ENCODE data around the gene CROCC.

Gene CROCC

DNA sequence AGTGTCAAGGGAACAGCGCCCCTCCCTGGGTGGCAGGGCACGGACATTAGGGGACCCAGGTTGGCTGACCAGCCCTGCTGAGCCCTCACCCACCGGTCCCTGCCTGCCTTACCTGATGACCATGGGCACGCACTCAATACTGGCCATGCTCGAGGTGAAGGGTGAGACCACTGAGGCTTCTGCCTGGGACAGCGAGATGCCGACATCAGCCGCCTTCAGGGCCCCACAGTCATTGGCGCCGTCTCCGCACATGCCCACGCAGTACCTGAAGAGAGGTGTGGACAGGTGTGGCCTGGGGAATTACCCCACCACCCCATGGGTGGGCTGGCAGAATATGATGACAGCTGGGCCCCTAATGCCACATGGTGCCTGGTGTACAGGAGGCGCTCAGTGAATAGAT lies 66.5 kb downstream of the CROCC start:
- no peak for DNase-seq

DNA sequence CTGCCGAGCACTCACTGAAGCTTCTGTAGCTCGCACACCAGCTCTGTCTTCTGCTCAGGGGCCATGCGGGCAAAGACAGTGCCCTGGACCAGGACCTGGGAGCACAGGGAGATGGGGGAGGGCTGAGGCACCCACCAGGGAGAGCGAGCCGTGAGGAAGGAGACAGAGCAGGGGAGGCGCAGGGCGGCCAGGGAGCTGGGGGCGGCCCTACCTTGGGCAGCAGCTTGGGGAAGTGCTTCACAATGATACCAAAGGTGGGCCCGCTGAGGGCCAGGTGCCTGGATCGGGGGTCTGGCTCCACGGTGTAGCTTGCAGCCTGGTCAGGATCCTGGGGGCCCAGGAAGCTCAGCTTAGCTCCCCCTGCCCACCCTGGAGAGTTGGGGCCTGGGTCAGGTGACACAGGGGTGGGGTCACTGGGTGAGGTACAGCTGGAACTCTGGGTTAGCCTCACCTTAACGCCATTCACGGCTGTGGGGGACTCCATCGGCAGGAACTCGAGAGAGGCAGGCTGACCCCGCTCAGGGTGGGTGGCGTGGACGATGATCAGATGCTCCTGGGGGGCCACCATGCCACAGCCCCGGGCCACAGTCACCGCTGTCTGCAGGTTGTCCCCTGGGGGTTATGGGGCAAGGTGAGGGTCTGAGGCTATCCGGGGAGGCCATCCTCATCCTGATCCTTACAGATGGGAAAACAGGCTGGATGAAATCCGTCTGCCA lies 68.1 kb downstream of the CROCC start:
- no peak for DNase-seq

DNA sequence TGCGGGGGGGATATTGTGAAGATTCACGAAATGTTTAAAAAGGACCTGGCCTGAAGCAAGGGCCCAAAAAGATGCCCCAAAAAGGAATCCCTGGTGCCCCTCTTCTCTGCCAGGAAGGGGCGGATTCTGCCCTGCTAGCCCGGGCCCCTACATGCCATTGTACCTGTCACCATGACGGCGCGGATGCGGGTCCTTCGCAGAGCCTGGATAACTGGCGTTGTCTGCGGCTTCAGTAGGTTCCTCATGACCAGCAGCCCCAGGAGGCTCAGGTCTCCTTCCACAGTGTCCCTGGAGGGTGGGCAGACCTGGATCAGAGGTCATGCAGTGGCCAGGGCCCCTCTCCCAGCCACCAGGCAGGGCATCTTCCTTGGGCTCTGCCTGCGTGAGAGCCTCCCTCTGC lies 69.8 kb downstream of the CROCC start:
- no peak for DNase-seq

DNA sequence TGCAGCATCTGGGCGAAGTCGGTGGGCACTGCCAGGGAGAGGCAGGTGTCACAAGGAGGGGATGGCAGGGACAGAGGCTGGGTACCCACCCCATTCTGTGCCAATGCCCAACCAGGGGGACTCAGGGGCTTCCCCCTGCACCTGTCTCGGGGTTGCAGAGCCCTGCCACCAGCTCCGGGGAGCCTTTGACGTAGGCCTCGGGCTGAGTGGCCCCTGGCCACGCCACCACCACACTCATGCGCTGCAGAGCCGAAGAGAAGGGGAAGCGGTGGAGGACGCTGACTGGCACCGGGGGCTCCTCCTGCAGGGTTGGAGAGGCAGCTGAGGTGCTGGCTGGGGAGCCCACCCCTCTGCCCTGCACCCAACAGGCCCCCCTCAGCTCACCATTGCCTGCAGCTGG lies 70.4 kb downstream of the CROCC start:
- no peak for DNase-seq

DNA sequence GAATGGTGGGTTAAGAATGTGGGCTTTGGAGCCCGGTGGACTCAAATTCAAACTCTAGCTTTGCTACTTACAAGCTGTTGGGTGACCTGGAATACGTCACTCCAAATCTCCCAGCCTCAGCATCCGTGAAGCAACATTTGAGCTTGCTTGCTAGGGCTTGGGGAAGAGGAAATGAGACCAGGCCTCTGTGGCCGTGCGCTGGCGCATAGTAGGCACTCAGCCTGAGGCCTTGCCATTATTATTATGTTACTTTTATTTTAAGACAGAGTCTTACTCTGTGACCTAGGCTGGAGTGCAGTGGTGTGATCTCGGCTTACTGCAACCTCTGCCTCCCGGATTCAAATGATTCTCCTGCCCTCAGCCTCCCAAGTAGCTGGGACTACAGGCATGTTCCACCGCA lies 70.9 kb downstream of the CROCC start:
- no peak for DNase-seq

DNA sequence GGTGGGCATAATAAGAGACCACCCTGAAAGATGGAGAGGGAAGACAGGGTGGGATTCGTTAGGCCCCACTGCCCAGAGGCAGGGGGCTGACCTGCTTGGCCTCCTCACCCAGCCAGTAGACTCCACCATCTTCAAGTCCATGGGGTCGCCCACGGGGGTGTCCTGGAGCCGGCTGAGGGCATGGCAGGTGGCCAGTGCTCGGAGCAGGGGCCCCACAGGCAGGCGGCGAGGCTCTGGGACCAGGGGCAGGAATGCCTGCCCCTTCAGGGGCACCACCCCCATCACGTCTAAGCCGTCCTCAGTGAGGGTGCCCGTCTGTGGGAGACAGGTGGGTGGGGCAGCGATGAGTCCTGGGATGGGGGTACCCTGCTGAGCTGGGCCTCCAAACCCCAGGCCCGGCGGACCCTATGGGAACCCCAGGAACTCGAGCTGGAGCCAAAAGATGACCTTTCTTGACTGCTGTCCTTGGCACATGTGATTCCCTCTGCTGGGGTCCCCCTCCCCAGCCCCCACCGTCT lies 71.8 kb downstream of the CROCC start:
- DNase-seq, result no peak

DNA sequence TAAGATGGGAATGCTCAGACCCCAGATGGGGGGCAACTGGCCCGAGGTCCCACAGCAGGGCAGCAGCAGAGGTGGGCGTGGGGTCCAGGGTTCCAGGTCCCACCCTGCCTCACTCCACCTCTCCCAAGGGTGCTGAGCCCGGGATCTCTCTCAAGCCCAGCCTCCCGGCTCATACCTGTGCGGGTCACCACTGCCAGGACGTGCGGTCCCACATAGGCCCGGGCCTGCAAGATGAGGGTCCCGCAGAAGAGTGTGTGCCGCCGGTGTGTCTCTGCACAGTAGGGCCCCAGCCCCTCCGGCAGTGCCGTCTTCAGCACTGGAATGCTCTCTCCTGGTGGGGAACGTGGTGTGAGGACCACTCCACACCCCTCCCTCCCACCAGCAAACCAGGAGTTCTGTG lies 75.1 kb downstream of the CROCC start:
- DNase-seq, result no peak

DNA sequence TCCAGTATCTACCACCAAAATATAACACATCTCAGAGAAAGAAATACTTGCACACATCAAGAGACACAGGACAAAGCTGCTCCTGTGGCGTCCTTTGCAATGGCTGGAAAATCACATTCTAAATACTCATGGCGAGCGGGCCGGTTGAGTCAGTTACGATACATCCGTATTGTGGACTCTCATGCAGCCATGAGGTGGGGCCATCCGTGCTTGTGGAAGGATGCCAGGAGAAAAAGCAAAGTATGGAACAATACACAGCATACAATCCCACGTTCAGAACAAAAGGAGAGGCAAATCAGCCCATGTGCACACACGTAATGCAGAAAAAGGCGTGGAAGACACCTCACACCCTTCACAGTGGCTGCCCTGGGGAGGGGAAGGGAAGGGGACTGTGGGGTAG lies 76.9 kb downstream of the CROCC start:
- no peak for DNase-seq

DNA sequence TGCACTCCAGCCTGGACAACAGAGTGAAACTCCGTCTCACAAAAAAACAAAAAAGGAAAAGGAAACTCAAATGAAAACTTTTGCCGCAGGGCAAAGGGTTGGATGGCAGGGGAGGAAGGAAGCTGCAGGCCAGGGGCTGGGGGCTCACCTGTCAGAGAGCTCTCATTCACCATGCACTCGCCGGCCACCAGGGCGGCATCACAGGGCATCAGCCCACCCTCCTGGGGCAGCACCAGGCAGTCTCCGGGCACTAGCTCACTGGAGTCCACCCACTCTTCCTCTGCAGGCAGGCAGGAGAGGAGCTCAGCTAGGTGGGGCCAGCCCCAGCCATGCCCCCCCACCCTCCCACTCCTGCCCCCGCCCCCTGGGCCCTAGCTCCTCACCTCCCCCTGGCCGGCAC lies 78.1 kb downstream of the CROCC start:
- DNase-seq, result no peak

DNA sequence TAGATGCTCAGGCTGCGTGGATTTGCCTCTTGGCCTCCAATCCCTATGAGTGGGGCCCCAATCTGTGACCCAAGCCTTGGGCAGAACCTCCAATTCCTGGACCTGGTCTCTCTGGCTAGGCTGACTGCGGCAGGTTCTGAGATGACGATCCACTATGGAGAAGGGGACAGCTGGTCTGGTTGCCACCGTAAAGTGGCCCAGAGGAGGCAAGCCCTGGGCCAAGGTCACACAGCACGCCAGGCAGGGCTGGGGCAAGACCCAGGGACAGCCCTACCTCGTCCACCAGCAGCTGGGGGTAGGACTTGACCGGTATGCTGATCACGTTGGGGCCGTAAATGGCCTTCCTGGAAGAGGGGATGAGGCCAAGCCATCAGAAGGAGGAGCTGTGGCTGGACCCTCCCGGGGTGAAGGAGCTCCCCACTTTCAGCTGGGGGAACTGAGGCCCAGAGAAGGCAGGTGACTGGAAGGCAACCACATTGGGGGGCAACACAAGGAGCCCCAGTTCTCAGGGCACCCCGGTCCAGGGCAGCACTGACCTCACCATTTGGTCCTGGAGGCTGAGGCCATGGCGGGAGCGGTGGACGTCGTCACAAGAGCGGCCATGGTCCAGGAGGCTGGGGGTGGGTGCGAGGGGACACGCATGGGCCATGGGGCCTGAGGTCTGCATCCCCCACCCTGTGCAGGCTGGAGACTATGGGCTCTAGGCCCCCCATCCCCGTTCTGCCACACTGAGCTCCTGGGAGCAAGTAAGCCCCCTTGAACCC lies 80.2 kb downstream of the CROCC start:
- DNase-seq, result no peak

DNA sequence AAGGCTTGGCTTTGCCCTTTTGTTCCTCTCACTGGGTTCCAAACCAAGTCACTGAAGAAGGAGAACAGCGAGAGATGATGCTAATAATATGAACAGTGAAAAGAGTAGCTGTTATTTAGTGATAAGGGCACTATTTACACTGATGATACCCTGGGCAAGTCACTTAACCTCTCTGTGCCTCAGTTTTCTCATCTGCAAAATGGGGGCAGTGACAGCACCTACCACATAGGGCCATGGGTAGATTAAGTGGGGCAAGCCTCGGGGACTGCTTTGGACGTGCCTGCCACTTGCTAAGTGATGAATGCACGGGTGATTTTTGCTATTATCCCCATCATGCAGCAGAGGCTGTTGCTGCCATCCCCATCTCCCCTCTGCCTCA lies 80.8 kb downstream of the CROCC start:
- DNase-seq, result no peak

DNA sequence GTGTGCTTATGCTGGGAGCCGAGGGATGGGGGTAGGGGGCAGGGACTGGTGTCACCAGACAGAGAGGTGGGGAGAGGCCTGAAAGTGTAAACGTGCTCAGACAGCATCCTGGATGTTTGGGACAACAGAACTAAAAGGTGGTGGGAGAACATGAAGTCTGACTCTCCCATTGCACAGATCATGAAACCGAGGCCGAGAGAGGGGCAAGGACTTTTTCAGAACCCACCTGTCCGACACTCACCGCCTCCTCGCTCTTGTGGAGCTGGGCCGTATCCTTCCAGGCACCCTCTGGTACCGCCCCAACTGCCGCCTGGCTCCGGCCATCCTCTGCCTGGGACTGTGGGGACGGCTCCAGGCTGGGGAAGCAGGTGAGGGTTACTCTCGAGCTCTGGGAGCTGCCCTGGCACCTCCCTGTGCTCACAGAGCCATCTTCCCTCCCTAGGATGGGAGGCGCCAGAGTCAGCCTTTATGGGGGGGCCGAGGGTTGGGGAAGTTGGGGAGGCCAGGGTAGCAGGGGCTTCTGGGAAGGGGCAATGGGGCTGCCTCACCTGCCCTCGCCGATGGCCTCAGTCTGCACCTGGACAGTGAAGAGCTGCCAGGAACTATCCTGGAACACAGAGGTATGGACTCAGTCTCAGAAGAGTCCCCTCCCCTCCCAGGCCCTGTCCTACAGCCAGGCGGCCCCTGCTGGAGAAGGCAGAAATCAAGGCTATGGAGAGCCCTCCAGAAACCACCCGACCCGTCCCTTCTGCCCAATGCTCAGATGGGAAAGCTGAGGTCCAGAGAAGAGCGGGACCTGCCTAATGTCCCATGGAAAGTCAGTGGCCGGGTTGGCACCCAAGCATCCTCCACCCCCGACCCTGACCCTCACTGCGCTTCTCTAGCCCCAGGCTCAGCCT lies 83.0 kb downstream of the CROCC start:
- DNase-seq, result no peak

DNA sequence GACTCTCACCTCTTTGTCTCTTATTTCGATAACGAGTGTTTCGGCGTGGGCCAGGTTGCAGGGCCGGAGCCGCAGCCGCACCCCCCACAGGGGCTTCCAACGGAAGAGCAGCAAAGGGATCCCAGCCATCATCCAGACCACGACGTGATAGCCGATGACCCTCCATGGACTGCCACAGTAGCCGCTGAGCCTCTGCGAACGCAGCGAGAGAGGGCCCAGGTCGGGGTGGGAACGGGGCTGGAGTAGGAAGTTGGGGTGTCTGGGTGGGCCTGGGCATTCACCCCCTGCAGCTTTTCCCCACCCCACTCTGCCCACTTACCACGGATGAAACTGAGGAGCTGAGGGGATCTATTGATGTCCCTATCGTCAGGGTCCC lies 83.6 kb downstream of the CROCC start:
- DNase-seq, result no peak

DNA sequence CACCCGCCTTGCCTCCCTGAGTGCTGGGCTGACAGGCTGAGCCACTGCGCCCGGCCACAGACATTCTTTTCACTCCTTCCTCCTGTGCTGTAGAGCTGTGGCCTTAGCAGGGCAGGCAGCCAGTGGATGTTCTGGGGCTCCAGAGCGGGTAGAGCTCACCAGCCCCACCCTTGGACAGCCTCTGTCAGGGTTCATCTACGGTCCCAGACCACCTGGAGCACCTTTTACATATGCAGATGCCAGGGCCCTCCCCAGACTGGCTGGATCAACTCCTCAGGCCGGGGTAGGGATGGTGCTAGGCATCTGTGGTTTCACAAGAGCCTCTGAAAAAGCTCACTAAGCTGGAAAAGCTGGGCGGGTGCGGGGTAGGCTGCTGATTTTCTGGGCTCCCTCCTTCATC lies 85.4 kb downstream of the CROCC start:
- DNase-seq, result no peak

DNA sequence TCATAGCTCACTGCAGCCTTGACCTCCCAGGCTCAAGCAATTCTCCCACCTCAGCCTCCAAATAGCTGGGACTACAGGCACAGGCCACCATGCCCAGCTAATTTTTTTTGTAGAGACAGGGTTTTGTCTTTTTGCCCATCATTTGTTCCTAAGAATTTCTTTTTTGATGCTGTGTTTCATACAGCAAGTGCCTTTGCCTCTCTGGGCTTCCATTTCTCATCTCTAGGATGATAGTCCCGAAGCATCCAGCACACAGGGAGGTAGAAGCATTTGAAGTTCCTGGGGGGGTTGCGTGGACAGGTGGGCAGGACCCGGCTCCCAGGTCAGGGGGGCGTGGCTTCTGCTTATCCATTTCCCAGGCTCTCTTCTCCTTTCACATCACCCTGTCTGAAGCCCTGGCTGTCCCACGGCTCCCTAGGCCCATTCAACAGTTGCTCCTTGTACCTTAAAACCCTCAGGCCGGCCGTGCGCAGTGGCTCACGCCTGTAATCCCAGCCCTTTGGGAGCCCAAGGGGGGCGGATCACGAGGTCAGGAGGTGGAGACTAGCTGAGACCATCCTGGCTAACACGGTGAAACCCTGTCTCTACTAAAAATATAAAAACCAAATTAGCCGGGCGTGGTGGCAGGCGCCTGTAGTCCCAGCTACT lies 86.6 kb downstream of the CROCC start:
- DNase-seq, result no peak

DNA sequence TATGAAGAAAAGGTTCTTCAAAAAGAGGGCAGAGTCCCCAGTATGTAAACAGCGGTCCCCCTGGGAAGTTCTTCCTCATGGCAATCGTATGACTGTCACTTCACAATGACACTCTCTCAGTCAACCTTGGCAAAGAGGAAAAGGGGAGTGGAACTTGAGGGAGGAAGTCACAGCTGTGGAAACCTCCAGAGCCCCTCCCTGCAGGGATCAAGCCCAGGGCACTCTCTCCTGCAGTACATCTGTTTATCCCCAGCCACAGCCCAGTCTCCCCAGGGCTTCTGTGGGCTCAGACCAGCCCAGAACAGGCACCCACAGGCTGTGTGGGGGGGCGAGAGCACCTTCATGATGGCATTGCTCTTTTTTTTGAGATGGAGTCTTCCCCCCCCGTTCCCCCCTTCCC lies 88.0 kb downstream of the CROCC start:
- peak in 1 of 2 donors; percentile 29 for DNase-seq

DNA sequence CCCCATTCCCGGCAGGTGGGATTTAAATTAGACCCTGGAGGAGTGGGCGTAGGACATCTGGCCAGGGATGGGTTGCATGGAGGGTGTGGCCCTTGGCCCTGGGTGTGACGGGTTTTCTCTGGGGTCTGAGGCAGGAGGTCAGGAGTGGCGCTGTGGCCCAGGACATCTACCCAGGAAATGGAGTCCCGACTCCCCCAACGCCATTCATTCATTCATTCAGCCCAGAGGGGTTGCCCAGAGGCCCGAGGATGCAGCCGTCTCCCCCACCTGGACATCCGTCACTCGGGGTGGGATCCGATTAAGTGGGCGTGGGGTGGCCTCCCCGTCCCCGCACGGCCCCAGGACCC lies 89.3 kb downstream of the CROCC start:
- DNase-seq, result no peak

DNA sequence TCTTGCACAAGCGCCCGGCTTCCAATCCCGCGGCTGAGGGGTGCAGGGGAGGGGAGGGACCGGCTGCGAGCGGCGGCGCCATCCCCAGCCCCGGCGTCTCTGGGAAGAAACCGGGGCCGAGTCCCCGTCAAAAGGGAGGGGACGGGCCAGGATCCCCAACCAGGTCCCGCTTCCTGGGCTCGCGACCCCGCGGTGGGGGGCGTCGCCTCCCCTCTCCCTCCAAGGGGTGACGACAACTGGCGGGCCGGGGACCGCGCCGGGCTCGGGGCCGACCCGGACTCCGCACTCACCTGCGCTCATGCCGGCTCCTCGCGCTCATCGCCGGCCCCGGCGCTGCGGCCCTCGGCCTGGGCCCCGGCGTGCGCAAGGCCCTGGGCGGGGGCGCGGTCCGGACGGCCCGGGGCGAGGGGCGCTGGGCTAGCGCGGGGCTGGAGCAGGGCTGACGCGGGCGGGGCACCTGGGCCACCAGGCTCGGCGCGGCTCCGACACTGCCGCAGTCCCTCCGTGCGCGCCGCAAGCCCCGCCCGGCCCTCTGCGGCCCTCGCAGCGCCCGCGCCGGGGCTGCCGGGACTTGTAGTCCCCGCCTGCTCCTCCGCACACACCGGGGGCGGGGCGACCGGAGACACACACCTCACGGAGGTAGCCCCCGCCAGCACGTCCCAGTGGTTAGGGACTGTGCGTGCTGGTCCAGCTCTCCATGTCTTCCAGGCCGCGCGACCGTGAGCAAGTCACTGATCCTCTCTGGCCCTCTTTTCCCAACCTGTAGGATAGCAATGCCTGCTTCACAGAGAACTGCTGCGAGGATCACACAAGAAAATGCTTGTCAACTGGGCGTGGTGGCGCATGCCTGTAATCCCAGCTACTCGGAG lies 89.9 kb downstream of the CROCC start, which contains the start of gene ATP13A2:
ATP13A2 (minus strand) TSS at position 490 of the 869 bp plus-strand sequence; CDS start at position 300, 190 bp downstream.
- peak in 1 of 2 donors; percentile 19 for DNase-seq

DNA sequence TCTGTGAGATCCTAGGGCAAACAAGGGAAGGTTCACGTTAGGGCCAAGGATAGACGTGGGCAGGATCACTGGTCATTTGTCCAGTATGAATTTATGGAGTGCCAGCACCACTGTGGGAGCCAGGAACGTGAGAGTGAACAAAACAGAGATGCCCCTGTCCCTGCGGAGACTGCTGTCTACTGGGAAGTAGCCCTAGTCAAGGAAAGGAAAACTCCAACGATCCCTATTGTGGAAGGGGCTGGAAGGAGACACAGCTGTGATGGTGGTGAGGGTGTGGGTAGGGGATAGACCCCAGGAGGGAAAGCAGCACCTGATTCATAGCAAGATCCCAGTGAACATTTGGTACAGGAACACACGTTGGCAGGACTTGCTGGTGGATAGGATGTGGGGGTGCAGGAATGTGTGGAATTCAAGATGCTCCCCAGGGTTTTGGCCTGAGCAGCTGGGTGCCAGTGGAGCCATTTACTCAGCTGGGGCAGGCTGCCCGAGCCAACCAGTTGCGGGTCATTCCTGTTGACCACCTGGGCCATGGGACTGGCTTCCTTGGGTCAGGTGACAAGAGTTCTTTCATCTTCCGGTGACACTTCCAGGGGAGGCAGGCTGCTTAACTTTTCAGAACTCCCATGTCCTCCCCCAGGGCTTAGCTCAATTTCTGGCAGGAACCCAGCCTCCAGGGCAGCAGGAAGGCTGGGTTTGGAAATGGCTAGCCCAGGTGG lies 91.2 kb downstream of the CROCC start:
- DNase-seq, result no peak

DNA sequence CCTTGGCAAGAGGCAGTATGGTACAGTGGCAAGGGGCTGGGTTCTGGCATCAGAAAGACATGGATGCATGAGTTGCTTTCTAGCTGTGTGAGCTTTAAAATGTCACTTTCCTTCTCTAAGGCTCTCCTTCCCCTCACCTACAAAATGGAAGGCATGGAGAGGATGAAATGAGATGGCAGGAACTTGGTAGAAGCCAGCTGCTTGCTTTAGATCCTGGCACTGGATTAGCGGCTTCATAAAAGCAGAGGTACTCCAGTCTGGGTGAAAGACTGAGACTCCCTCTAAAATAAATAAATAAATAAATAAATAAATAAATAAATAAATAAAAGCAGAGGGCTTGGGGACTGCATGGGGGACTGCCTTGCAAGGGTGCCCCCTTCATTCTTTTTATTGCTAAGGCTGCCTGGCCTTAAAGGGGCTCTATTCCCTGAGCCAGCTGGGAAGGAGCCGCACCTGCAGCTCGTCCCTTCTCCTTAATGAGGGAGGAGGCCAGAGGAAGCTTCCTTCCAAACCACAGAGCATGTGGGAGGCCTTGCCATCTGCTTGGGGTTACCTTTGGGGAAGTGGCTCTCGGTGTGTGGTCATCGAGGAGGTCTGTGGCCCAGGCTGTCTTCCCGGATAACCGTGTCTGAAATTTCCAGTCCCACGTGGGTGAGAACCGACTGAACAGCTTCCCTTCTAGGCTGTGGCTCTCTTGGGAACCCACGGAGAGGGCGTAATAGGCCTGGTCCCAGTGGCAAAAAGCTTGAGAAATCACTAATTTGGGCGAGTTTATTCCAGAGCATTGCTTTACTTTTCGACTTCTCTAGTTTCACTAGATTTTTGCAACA lies 92.0 kb downstream of the CROCC start:
- DNase-seq, result peak in 1 of 2 donors; percentile 44

Data from bone marrow (tissue), 2 donors.